Measurements from ENCODE around the gene CDC42BPG. TPM values are rescaled to one million over a fixed set of nuclear protein-coding genes. Genes with fewer than 3 reads are reported as not detected.

The CDC42BPG gene
- total RNA-seq, 1 experiment from 2014 or later = 30.1 TPM

DNA sequence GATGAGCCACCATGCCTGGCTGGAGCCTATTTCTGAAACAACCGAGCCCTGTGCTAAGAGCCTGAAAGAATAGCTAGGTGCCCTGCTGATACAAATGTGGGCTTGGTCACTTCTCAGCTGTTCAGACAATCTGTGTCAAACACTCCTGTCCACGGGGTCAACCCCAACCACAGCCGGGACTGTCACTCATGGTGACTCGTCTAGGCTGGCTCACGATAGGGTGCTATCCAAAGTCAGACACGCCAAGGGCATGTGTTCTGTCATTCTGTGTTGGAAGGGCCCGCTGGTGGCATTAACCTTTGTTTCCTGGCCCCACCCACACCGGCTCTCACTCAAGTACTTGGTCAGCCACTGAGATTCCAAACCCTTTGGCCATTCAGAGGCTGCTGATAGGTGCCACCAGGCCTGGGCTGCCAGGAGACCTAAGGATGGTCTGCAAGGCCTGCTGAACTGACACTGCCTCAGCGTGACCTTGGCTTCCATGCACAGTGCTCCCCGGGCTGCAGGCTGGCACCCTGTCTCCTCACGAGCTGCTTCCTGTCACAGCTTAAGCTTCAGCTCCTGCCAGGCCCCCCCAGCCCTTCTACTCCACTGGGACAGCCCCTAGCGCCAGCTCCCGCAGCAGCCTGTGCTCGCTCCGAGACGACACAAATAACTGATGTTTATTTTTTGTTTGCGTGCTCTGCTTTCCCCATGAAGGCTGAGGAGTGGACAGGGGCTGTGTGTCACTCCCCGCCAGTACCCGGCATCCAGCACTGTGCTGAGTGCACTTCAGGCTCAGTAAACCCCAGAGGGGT, 14.2 kb upstream of the CDC42BPG start (continued):
- TF ChIP-seq RAD21 (IDR thresholded peaks at IDR 0.05; ENCODE audit: low read depth) = no peak
- TF ChIP-seq, protein P1, sequence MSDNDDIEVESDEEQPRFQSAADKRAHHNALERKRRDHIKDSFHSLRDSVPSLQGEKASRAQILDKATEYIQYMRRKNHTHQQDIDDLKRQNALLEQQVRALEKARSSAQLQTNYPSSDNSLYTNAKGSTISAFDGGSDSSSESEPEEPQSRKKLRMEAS (IDR thresholded peaks at IDR 0.05) = no peak
- TF ChIP-seq ELF1 (IDR thresholded peaks at IDR 0.05; ENCODE audit: borderline replicate concordance, low read depth) = no peak
- TF ChIP-seq TCF7L2 (IDR thresholded peaks at IDR 0.05; ENCODE audit: borderline replicate concordance, extremely low read depth, insufficient read depth, insufficient read length) = no peak
- TF ChIP-seq CEBPB (IDR thresholded peaks at IDR 0.05; ENCODE audit: low read depth) = no peak
- no peak for TF ChIP-seq FOSL1 (IDR thresholded peaks at IDR 0.05; ENCODE audit: low read depth)
- TF ChIP-seq, protein P2, sequence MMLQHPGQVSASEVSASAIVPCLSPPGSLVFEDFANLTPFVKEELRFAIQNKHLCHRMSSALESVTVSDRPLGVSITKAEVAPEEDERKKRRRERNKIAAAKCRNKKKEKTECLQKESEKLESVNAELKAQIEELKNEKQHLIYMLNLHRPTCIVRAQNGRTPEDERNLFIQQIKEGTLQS (IDR thresholded peaks at IDR 0.05) = no peak
- TF ChIP-seq CBX3 (IDR thresholded peaks at IDR 0.05; ENCODE audit: low read depth) = no peak

DNA sequence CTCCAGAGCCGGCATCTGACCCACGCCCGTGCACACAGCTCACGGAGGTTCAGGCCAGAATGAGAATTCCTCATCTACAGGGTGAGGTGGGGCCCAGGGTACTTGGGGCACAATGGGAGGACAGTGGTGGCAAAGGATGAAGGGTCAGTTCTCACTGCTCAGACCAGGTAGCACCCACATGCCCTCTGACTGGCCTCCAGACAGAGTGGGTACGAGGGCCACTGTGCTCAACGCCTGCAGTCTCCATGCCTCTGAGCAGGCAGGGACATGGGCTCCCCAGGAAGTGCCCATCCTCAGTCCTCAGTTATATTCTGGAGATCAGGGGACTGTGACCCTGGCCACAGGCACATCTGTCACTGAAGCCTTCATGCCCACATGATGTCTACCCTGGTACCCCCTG, 13.0 kb upstream of the CDC42BPG start:
- ATAC-seq (no peak), DNase-seq (ENCODE audit: low read depth, low spot score) (no peak)
- Histone ChIP-seq H3K27ac (ENCODE audit: low read depth, low read length) (peak overlapping the region; percentile 99), H3K79me2 (ENCODE audit: insufficient read depth, low read length) (peaks cover 59% of the 10 kb centered on the region), H2AFZ (ENCODE audit: low read depth, low read length, poor library complexity, severe bottlenecking) (no peak overlapping the region), H3K36me3 (ENCODE audit: control insufficient read depth in 1 of 2, insufficient read depth in 2 of 2, low read length in 2 of 2) (peaks cover 3 to 35% of the 10 kb centered on the region in 2 experiments; a peak in 2 of 4 replicates), H3K9me3 (ENCODE audit: control insufficient read depth in 1 of 2, insufficient read depth in 1 of 2, low read depth in 1 of 2, low read length in 2 of 2) (no peaks in the 10 kb centered on the region), H3K4me3 (replicated peaks in 1 of 2; ENCODE audit: low read depth in 1 of 2, low read length in 2 of 2) (no peak overlapping the region), H3K4me1 (ENCODE audit: control insufficient read depth in 1 of 2, insufficient read depth in 2 of 2, low read length in 2 of 2) (peaks cover 48 to 81% of the 10 kb centered on the region in 2 experiments), H3K4me2 (ENCODE audit: low read length) (peak overlapping the region; percentile 82), H3K27me3 (ENCODE audit: insufficient read depth, low read length) (no peaks in the 10 kb centered on the region), H3K9me2 (ENCODE audit: insufficient read depth) (no peaks in the 10 kb centered on the region), H3K9ac (ENCODE audit: low read length) (peak overlapping the region; percentile 39), H4K20me1 (ENCODE audit: insufficient read depth) (no peaks in the 10 kb centered on the region)
- intact Hi-C loops (cut with micrococcal nuclease) = no loop called here
- ChIA-PET POLR2A (interaction anchor here (0.7 to 9.0 kb wide), 3 partner anchors 9 to 61 kb away, joined by 3 to 56 read pairs (median 4); partner anchors contain the start of gene EHD1), RAD21 (ENCODE audit: low non-redundant PET in 1 of 2, low total read pairs in 2 of 2, uncharacterized antibody in 2 of 2, unreplicated experiment in 2 of 2) (interaction anchor here in 1 of 2 experiments (0.7 kb wide), 1 partner anchor 9 kb away, joined by 3 read pairs; no protein-coding TSS in a partner anchor), CTCF (interaction anchor here (1.2 to 3.1 kb wide), 2 partner anchors 10 to 31 kb away, joined by 3 to 17 read pairs; no protein-coding TSS in a partner anchor)
- BruUV-seq (replicated peaks) = no TSS peak
- no peak for TF ChIP-seq RAD21 (IDR thresholded peaks at IDR 0.05; ENCODE audit: low read depth)
- TF ChIP-seq, protein P3, sequence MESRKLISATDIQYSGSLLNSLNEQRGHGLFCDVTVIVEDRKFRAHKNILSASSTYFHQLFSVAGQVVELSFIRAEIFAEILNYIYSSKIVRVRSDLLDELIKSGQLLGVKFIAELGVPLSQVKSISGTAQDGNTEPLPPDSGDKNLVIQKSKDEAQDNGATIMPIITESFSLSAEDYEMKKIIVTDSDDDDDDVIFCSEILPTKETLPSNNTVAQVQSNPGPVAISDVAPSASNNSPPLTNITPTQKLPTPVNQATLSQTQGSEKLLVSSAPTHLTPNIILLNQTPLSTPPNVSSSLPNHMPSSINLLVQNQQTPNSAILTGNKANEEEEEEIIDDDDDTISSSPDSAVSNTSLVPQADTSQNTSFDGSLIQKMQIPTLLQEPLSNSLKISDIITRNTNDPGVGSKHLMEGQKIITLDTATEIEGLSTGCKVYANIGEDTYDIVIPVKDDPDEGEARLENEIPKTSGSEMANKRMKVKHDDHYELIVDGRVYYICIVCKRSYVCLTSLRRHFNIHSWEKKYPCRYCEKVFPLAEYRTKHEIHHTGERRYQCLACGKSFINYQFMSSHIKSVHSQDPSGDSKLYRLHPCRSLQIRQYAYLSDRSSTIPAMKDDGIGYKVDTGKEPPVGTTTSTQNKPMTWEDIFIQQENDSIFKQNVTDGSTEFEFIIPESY (IDR thresholded peaks at IDR 0.05; ENCODE audit: extremely low read depth, insufficient replicate concordance, low read length) = no peak
- TF ChIP-seq, protein P4, sequence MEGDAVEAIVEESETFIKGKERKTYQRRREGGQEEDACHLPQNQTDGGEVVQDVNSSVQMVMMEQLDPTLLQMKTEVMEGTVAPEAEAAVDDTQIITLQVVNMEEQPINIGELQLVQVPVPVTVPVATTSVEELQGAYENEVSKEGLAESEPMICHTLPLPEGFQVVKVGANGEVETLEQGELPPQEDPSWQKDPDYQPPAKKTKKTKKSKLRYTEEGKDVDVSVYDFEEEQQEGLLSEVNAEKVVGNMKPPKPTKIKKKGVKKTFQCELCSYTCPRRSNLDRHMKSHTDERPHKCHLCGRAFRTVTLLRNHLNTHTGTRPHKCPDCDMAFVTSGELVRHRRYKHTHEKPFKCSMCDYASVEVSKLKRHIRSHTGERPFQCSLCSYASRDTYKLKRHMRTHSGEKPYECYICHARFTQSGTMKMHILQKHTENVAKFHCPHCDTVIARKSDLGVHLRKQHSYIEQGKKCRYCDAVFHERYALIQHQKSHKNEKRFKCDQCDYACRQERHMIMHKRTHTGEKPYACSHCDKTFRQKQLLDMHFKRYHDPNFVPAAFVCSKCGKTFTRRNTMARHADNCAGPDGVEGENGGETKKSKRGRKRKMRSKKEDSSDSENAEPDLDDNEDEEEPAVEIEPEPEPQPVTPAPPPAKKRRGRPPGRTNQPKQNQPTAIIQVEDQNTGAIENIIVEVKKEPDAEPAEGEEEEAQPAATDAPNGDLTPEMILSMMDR (IDR thresholded peaks at IDR 0.05 in 2 of 3, conservative IDR thresholded peaks at IDR 0.05 in 1 of 3; ENCODE audit: borderline replicate concordance in 1 of 3, insufficient read depth in 1 of 3, low read depth in 2 of 3, low read length in 2 of 3) = no peak
- TF ChIP-seq TCF7L2 (IDR thresholded peaks at IDR 0.05; ENCODE audit: borderline replicate concordance, extremely low read depth, insufficient read depth, insufficient read length) = no peak
- no peak for TF ChIP-seq YY1 (IDR thresholded peaks at IDR 0.05; ENCODE audit: extremely low read depth, insufficient replicate concordance, low read depth, low read length)
- TF ChIP-seq, protein P5, sequence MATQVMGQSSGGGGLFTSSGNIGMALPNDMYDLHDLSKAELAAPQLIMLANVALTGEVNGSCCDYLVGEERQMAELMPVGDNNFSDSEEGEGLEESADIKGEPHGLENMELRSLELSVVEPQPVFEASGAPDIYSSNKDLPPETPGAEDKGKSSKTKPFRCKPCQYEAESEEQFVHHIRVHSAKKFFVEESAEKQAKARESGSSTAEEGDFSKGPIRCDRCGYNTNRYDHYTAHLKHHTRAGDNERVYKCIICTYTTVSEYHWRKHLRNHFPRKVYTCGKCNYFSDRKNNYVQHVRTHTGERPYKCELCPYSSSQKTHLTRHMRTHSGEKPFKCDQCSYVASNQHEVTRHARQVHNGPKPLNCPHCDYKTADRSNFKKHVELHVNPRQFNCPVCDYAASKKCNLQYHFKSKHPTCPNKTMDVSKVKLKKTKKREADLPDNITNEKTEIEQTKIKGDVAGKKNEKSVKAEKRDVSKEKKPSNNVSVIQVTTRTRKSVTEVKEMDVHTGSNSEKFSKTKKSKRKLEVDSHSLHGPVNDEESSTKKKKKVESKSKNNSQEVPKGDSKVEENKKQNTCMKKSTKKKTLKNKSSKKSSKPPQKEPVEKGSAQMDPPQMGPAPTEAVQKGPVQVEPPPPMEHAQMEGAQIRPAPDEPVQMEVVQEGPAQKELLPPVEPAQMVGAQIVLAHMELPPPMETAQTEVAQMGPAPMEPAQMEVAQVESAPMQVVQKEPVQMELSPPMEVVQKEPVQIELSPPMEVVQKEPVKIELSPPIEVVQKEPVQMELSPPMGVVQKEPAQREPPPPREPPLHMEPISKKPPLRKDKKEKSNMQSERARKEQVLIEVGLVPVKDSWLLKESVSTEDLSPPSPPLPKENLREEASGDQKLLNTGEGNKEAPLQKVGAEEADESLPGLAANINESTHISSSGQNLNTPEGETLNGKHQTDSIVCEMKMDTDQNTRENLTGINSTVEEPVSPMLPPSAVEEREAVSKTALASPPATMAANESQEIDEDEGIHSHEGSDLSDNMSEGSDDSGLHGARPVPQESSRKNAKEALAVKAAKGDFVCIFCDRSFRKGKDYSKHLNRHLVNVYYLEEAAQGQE (IDR thresholded peaks at IDR 0.05; ENCODE audit: low read depth) = no peak
- no peak for TF ChIP-seq EZH2phosphoT487 (IDR thresholded peaks at IDR 0.05; ENCODE audit: borderline replicate concordance)
- TF ChIP-seq SP1 (IDR thresholded peaks at IDR 0.05; ENCODE audit: low read depth) = no peak
- TF ChIP-seq SRF (IDR thresholded peaks at IDR 0.05; ENCODE audit: low read depth) = no peak
